OCI-LY7 (cell line): ENCODE data around the gene TMEM266.

Source experiments
- CTCF ChIP-seq: fragments of 200-600 bp; sonication (generic); conservative IDR thresholded peaks from 2 replicates; pipeline ENCODE4 v1.5.1; 2014; ENCODE audit warnings: mild to moderate bottlenecking, antibody characterized with exemption, low read length, moderate library complexity, mixed read lengths
- EZH2phosphoT487 ChIP-seq: fragments of 200-600 bp; sonication (generic); IDR thresholded peaks from 2 replicates; pipeline ENCODE4 v1.6.1; 2018; ENCODE audit warnings: low read depth, borderline replicate concordance, mild to moderate bottlenecking, mixed run types, antibody characterized with exemption, low read length, moderate library complexity, mixed read lengths

DNA sequence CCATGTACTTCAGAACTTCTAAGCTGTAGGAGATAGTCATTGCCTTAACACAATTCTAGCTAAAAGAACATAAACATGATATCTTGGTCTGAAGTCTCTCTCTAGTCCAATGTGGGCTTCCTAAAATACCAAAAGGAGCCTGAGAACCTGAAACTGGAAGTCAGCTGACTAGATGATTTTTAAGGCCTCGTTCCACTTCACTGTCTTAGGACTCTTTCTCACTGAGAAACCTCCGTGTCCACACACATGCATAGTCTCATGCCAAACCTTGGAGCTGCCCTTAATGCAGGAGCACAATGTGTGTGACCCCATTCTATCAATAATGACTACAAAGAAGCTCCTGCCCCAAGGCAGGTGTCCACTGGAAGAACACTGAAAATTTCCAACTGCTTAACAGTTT, 163.7 kb downstream of the TMEM266 start:
- no peak for TF ChIP-seq CTCF
- TF ChIP-seq EZH2phosphoT487: no peak
